ENCODE results near the gene POU2AF1.
"Not testable (repeated sequence)": the region's sequence is repeated elsewhere in the genome, so short reads cannot be mapped to it uniquely, and the experiment has no call there.

POU2AF1 gene

GRCh38 chr11:111320728-111321568 is 58.1 kb downstream of the POU2AF1 start:
- DNase-seq (ENCODE audit: low read depth in 2 of 3, low spot score in 2 of 3): no peak

GRCh38 chr11:111320199-111320598 is 58.9 kb downstream of the POU2AF1 start:
- not testable (repeated sequence) for DNase-seq (ENCODE audit: low read depth in 2 of 3, low spot score in 2 of 3)

GRCh38 chr11:111319296-111319695 is 59.8 kb downstream of the POU2AF1 start:
- DNase-seq (ENCODE audit: low read depth in 2 of 3, low spot score in 2 of 3): no peak

- DNase-seq (ENCODE audit: low read depth in 2 of 3, low spot score in 2 of 3): no peak
Measured at GRCh38 chr11:111312076-111312475, 67.0 kb downstream of the POU2AF1 start.

GRCh38 chr11:111310723-111311122 is 68.4 kb downstream of the POU2AF1 start:
- DNase-seq (ENCODE audit: low read depth in 2 of 3, low spot score in 2 of 3): no peak

- no peak for DNase-seq (ENCODE audit: low read depth in 2 of 3, low spot score in 2 of 3)
Measured at GRCh38 chr11:111310088-111310487, 69.0 kb downstream of the POU2AF1 start.

- no peak for DNase-seq (ENCODE audit: low read depth in 2 of 3, low spot score in 2 of 3)
Measured at GRCh38 chr11:111309215-111309915, 69.7 kb downstream of the POU2AF1 start.

- no peak for DNase-seq (ENCODE audit: low read depth in 2 of 3, low spot score in 2 of 3)
Measured at GRCh38 chr11:111308140-111308539, 70.9 kb downstream of the POU2AF1 start.

- no peak for DNase-seq (ENCODE audit: low read depth in 2 of 3, low spot score in 2 of 3)
Measured at GRCh38 chr11:111307472-111308108, 71.5 kb downstream of the POU2AF1 start.

GRCh38 chr11:111306321-111306720 is 72.8 kb downstream of the POU2AF1 start:
- DNase-seq (ENCODE audit: low read depth in 2 of 3, low spot score in 2 of 3): no peak

GRCh38 chr11:111305876-111306275 is 73.2 kb downstream of the POU2AF1 start:
- DNase-seq (ENCODE audit: low read depth in 2 of 3, low spot score in 2 of 3): no peak

GRCh38 chr11:111305162-111305802 is 73.8 kb downstream of the POU2AF1 start:
- DNase-seq (ENCODE audit: low read depth in 2 of 3, low spot score in 2 of 3): no peak

- no peak for DNase-seq (ENCODE audit: low read depth in 2 of 3, low spot score in 2 of 3)
Measured at GRCh38 chr11:111303461-111303860, 75.6 kb downstream of the POU2AF1 start.

GRCh38 chr11:111302298-111302697 is 76.8 kb downstream of the POU2AF1 start:
- DNase-seq (ENCODE audit: low read depth in 2 of 3, low spot score in 2 of 3): no peak
